ENCODE measurements around the gene APOF. TPM values are rescaled to one million over a fixed set of nuclear protein-coding genes. Genes with fewer than 3 reads are reported as not detected.

APOF gene
- total and polyA plus RNA-seq, 2 of the 13 experiments (the other 11 are each of a cell fraction or from before 2014, with no cell fraction given), result 3.3 to 23.9 TPM

DNA sequence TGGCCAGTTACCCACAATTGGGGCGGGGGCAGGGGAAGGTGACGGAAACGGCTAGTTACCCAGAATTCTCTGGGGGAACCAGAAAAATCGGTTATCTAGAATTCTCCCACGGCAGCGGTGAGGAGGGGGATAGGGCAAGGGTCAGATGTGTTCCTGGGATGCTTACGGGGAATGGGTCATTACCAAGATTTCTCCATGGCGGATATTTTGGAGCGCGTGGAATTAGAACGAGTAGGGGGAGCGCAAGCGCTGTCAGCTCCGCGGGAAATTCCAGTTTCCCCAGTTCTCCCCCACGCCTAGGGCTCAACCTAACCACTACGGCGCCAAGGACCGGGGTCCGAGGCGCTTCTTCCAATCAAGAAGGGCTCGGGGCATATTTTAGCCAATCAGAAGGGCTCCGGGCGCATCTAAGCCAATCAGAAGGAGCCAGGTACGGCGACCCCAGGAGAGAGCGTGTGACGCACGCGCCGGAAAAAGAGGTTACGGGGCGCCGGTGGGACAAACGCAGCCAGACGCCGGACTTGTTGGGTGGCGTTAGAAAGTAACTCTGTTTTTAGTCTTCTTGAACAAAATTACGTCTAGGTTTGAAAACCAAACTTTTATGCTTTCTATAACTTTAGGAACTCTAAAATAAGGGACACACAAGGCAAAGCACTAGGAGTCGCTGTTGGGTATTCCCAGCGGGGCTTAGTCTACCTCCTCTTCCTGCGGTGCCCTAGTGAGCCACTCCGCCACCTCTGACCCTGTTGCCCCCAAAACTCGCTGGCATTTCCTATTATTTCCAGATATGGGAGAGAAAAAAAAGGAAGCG lies 28.8 kb downstream of the APOF start, which contains the start of gene PAN2 (continued):
- TF ChIP-seq, protein P1, sequence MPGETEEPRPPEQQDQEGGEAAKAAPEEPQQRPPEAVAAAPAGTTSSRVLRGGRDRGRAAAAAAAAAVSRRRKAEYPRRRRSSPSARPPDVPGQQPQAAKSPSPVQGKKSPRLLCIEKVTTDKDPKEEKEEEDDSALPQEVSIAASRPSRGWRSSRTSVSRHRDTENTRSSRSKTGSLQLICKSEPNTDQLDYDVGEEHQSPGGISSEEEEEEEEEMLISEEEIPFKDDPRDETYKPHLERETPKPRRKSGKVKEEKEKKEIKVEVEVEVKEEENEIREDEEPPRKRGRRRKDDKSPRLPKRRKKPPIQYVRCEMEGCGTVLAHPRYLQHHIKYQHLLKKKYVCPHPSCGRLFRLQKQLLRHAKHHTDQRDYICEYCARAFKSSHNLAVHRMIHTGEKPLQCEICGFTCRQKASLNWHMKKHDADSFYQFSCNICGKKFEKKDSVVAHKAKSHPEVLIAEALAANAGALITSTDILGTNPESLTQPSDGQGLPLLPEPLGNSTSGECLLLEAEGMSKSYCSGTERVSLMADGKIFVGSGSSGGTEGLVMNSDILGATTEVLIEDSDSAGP (CRISPR knock-in tag; IDR thresholded peaks at IDR 0.05; ENCODE audit: borderline replicate concordance), result peak; percentile 53; the same call in 1 of the 2 replicates
- TF ChIP-seq HOXD1 (CRISPR knock-in tag; IDR thresholded peaks at IDR 0.05), result 0 out of 2 replicates have a peak, but pooled peaks have one; percentile 4
- TF ChIP-seq AGO2 (optimal IDR thresholded peaks at IDR 0.05; ENCODE audit: low read depth, low read length), result no peak
- no peak for TF ChIP-seq HMG20B (CRISPR knock-in tag; conservative IDR thresholded peaks at IDR 0.05)
- no peak for TF ChIP-seq CBX2 (IDR thresholded peaks at IDR 0.05; ENCODE audit: low read depth, low read length)
- no peak for TF ChIP-seq CBX2 (CRISPR knock-in tag; IDR thresholded peaks at IDR 0.05; ENCODE audit: low read depth)
- TF ChIP-seq CENPX (CRISPR knock-in tag; IDR thresholded peaks at IDR 0.05), result no peak
- TF ChIP-seq ARHGAP35 (CRISPR knock-in tag; IDR thresholded peaks at IDR 0.05; ENCODE audit: borderline replicate concordance), result no peak
- TF ChIP-seq, protein P2, sequence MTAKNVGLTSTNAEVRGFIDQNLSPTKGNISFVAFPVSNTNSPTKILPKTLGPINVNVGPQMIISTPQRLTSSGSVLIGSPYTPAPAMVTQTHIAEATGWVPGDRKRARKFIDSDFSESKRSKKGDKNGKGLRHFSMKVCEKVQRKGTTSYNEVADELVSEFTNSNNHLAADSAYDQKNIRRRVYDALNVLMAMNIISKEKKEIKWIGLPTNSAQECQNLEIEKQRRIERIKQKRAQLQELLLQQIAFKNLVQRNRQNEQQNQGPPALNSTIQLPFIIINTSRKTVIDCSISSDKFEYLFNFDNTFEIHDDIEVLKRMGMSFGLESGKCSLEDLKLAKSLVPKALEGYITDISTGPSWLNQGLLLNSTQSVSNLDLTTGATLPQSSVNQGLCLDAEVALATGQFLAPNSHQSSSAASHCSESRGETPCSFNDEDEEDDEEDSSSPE (CRISPR knock-in tag; IDR thresholded peaks at IDR 0.05), result peak; percentile 71
- peak; percentile 78 for TF ChIP-seq SAP130 (CRISPR knock-in tag; IDR thresholded peaks at IDR 0.05; ENCODE audit: low read depth)
- TF ChIP-seq HOXA3 (CRISPR knock-in tag; IDR thresholded peaks at IDR 0.05), result peak; percentile 76
- peak; percentile 50; the same call in 1 of the 2 replicates for TF ChIP-seq TAF1 (CRISPR knock-in tag; IDR thresholded peaks at IDR 0.05)
- no peak for TF ChIP-seq ZFP37 (CRISPR knock-in tag; IDR thresholded peaks at IDR 0.05; ENCODE audit: borderline replicate concordance)
- no peak for TF ChIP-seq MEIS1 (CRISPR knock-in tag; IDR thresholded peaks at IDR 0.05; ENCODE audit: borderline replicate concordance)
- no peak for TF ChIP-seq ZNF550 (CRISPR knock-in tag; IDR thresholded peaks at IDR 0.05; ENCODE audit: borderline replicate concordance)
- no peak for TF ChIP-seq ZNF674 (CRISPR knock-in tag; IDR thresholded peaks at IDR 0.05; ENCODE audit: low read depth)
- no peak for TF ChIP-seq ZNF572 (CRISPR knock-in tag; IDR thresholded peaks at IDR 0.05)
- no peak for TF ChIP-seq ZMAT3 (CRISPR knock-in tag; conservative IDR thresholded peaks at IDR 0.05)
- TF ChIP-seq ZNF775 (CRISPR knock-in tag; IDR thresholded peaks at IDR 0.05; ENCODE audit: borderline replicate concordance), result 0 out of 2 replicates have a peak, but pooled peaks have one; percentile 16
- TF ChIP-seq CENPT (CRISPR knock-in tag; IDR thresholded peaks at IDR 0.05; ENCODE audit: low read depth), result no peak
- peak; percentile 96 for TF ChIP-seq NFYC (CRISPR knock-in tag; IDR thresholded peaks at IDR 0.05)
- peak; percentile 45; the same call in 1 of the 2 replicates for TF ChIP-seq MYC (CRISPR knock-in tag; IDR thresholded peaks at IDR 0.05; ENCODE audit: borderline replicate concordance)
- no peak for TF ChIP-seq FOXA1 (IDR thresholded peaks at IDR 0.05)
- no peak for TF ChIP-seq FOXA1 (CRISPR knock-in tag; IDR thresholded peaks at IDR 0.05)
- no peak for TF ChIP-seq ZNF484 (CRISPR knock-in tag; IDR thresholded peaks at IDR 0.05; ENCODE audit: borderline replicate concordance, low read depth)
- peak; percentile 36; the same call in 1 of the 2 replicates for TF ChIP-seq ZNF335 (CRISPR knock-in tag; IDR thresholded peaks at IDR 0.05)
- TF ChIP-seq ZNF30 (CRISPR knock-in tag; IDR thresholded peaks at IDR 0.05), result 0 out of 2 replicates have a peak, but pooled peaks have one; percentile 33
- no peak for TF ChIP-seq MAFF (IDR thresholded peaks at IDR 0.05; ENCODE audit: low read depth, low read length)
- TF ChIP-seq NONO (IDR thresholded peaks at IDR 0.05), result no peak
- TF ChIP-seq NONO (CRISPR knock-in tag; conservative IDR thresholded peaks at IDR 0.05), result 0 out of 2 replicates have a peak, but pooled peaks have one; percentile 35
- no peak for TF ChIP-seq POLR2AphosphoS2 (IDR thresholded peaks at IDR 0.05; ENCODE audit: low read depth, low read length)
